ENCODE data around the gene PSMC6.

PSMC6 gene

GRCh38 chr14:52769887-52770286 is 62.9 kb downstream of the PSMC6 start:
- TF ChIP-seq L3MBTL2 (conservative IDR thresholded peaks at IDR 0.05): no peak
- TF ChIP-seq CTBP1 (IDR thresholded peaks at IDR 0.05; ENCODE audit: borderline replicate concordance): no peak
- TF ChIP-seq LEF1 (IDR thresholded peaks at IDR 0.05; ENCODE audit: borderline replicate concordance): no peak
- no peak for TF ChIP-seq TARDBP (IDR thresholded peaks at IDR 0.05)
- TF ChIP-seq BHLHE40 (IDR thresholded peaks at IDR 0.05; ENCODE audit: borderline replicate concordance): no peak
- TF ChIP-seq FOXM1 (IDR thresholded peaks at IDR 0.05; ENCODE audit: borderline replicate concordance): no peak
- TF ChIP-seq NFRKB (IDR thresholded peaks at IDR 0.05): no peak
- no peak for TF ChIP-seq PKNOX1 (IDR thresholded peaks at IDR 0.05)
- TF ChIP-seq ARNT (IDR thresholded peaks at IDR 0.05): no peak
- TF ChIP-seq FOXA1 (IDR thresholded peaks at IDR 0.05): no peak
- no peak for TF ChIP-seq SP1 (IDR thresholded peaks at IDR 0.05)
- TF ChIP-seq ELF4 (IDR thresholded peaks at IDR 0.05): no peak
- TF ChIP-seq FOXK2 (IDR thresholded peaks at IDR 0.05): no peak
- TF ChIP-seq HDGF (IDR thresholded peaks at IDR 0.05; ENCODE audit: borderline replicate concordance): no peak
- ChIA-PET POLR2A (no interaction called here), CTCF (no interaction called here)
- no peak for DNase-seq (ENCODE audit: extremely low spot score)

GRCh38 chr14:52776816-52777215 is 69.8 kb downstream of the PSMC6 start:
- POLR2A ChIA-PET: no interaction called here
- CTCF ChIA-PET: no interaction called here
- TF ChIP-seq L3MBTL2 (conservative IDR thresholded peaks at IDR 0.05): no peak
- no peak for TF ChIP-seq PKNOX1 (IDR thresholded peaks at IDR 0.05)
- TF ChIP-seq ARNT (IDR thresholded peaks at IDR 0.05): no peak
- no peak for TF ChIP-seq FOXM1 (IDR thresholded peaks at IDR 0.05; ENCODE audit: borderline replicate concordance)
- no peak for TF ChIP-seq ELF4 (IDR thresholded peaks at IDR 0.05)
- no peak for TF ChIP-seq SUZ12 (IDR thresholded peaks at IDR 0.05)
- TF ChIP-seq HDGF (IDR thresholded peaks at IDR 0.05; ENCODE audit: borderline replicate concordance): no peak
- TF ChIP-seq FOXK2 (IDR thresholded peaks at IDR 0.05): no peak
- no peak for TF ChIP-seq FOXA1 (IDR thresholded peaks at IDR 0.05)
- TF ChIP-seq CTBP1 (IDR thresholded peaks at IDR 0.05; ENCODE audit: borderline replicate concordance): no peak
- no peak for TF ChIP-seq LEF1 (IDR thresholded peaks at IDR 0.05; ENCODE audit: borderline replicate concordance)
- no peak for TF ChIP-seq SP1 (IDR thresholded peaks at IDR 0.05)
- no peak for TF ChIP-seq ZNF384 (IDR thresholded peaks at IDR 0.05)
- no peak for TF ChIP-seq BHLHE40 (IDR thresholded peaks at IDR 0.05; ENCODE audit: borderline replicate concordance)
- TF ChIP-seq NFRKB (IDR thresholded peaks at IDR 0.05): no peak
- no peak for DNase-seq (ENCODE audit: extremely low spot score)
